GM13976 (cell line): ENCODE measurements around the gene TM4SF1.

Experiments
- DNase-seq: peaks from one replicate; pipeline ENCODE4 v3.0.0; 2012; ENCODE audit warnings: low spot score
- CTCF ChIP-seq: IDR thresholded peaks from 2 replicates; pipeline ENCODE4 v1.5.1; 2012; ENCODE audit warnings: borderline replicate concordance, mild to moderate bottlenecking; ENCODE audit not compliant: insufficient read depth; ENCODE audit errors: extremely low read depth, missing control alignments, control extremely low read depth
- in situ Hi-C: fragments of 300-500 bp; cut with MboI; formaldehyde crosslinking; loops from one replicate; pipeline ENCODE4 v1.12.0; 2022; ENCODE audit warnings: low sequenced_read_pairs, mixed read lengths, inconsistent platforms; ENCODE audit not compliant: unreplicated experiment

TM4SF1 gene

GRCh38 chr3:149356044-149356592 is 21.3 kb downstream of the TM4SF1 start:
- no peak for DNase-seq
- in situ Hi-C loops: no loop called here
- TF ChIP-seq CTCF: no peak

GRCh38 chr3:149353581-149354184 is 23.8 kb downstream of the TM4SF1 start:
- no peak for TF ChIP-seq CTCF
- in situ Hi-C loops: no loop called here
- no peak for DNase-seq

DNA sequence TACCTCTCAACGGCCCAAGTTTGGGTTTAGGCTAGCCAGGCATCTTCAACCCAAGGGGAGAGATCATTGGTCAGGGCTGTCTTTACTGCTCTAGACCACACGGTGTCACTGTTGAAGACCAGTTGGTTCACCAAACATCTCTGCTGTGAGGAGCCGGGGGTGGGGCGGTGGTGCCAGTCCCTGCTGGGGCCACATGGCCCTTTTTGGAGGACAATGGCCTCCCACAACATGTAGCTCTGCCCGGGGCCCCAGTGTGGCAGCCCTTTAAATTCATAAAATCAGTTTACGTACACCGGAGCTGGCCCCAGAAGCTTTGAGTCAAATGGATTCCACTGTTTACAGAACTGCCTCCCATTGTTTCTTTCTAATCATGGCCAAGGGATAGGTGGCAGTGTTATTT is 24.9 kb downstream of the TM4SF1 start:
- in situ Hi-C loops: no loop called here
- peak; percentile 76 for DNase-seq
- TF ChIP-seq CTCF: peak; percentile 76

DNA sequence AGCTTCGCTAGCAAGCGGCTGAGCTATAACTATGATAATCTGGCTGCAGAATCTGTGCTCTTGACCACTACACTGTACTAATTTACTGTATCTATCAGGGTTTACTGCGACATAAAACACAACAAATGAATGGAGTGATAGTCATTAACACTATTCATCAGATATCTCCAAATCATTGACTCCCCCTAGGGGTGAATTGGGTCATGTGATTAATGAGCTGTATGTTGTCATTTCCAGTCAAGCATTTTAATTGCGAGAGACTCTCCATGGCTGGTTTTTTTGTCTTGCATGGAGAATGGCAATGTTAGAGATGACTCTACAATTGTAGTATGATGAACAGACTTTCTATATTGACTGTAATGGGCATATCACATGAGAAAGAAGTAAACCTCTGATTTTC is 33.5 kb downstream of the TM4SF1 start:
- DNase-seq: no peak
- TF ChIP-seq CTCF: no peak
- in situ Hi-C loops: no loop called here

DNA sequence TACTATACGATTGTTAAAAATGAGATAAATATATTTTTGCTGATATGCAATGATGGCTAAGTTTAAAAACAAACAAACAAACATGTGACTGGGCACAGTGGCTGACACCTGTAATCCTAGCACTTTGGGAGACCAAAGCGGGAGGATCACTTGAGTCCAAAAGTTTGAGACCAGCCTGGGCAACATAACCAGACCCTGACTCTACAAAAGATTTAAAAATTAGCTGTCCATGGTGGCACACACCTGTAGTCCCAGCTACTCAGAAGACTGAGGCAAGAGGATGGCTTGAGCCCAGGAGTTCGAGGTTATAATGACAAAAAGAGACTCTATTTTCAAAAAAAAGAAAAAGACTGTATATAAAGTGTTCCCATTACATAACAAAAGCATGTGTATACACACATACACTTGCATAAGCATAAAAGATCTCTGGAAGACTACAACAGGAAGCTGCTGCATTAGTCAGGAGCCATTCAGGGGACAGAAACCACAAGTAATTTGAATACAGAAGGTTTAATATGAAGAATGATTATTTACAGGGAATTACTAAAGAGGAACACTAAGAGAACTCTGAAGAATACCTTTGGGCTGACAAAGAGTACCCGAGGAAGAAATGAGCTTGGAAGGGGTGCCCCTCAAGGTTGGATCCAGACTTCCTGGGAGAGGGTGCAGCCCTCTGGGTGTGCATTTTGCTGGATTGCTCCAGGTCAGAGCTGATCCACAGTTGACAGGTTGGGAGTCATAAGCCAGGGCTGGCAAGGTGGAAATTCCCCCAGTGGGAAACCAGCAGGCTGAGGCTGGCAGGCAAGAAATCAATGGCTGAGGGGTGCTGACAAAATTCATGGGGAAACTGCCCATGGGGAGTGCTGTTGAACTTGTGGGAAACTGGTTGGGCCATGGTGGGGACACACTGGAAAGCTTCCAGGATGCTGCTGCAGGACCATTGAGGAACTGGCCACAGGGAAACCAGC is 34.8 kb downstream of the TM4SF1 start:
- in situ Hi-C loops: no loop called here
- DNase-seq: no peak
- no peak for TF ChIP-seq CTCF

DNA sequence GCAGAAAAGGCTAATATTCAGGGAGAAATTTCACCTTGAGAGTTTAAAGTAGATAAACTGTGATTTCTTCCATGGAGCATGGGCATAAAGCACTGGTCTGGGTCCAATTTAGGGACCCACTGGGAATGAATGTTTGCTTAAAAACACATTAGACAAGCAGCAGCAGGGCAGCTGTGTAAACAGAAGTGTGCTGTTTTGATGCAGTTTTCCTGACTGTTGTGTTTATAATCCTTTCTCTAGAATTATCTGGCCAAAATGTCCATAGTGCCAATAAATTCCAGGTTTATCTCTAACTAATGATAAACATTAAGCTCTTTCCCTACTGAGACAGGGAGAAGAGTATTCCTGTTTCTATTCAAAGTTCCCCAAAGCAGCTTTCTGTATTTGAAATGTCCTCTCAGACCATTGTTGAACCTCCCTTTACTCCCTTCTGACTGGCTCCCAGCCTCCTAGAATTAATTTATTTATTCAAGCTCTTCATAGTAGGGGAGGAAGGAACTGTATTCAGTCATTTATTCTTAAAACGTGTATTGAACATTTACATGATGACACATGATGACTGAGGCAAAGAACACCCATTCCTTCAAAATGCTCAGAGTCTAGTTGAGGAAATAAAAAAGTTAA is 37.0 kb downstream of the TM4SF1 start:
- TF ChIP-seq CTCF: no peak
- in situ Hi-C loops: no loop called here
- no peak for DNase-seq
